HCT116 (cell line): Measurements from ENCODE around the gene DQX1.

Experiments
- JUND ChIP-seq: IDR thresholded peaks from 2 replicates; pipeline ENCODE4 v1.6.1; 2012
- SIN3A ChIP-seq: IDR thresholded peaks from 2 replicates; pipeline ENCODE4 v1.6.1; 2012; ENCODE audit warnings: low read depth

GRCh38 chr2:74567881-74568280, 41.9 kb upstream of the DQX1 start:
- TF ChIP-seq JUND = no peak
- no peak for TF ChIP-seq SIN3A
